Keratinocyte (primary cell): Measurements from ENCODE around the gene ZSWIM3.

Experiments used
- CTCF ChIP-seq, 3 experiments: IDR thresholded peaks in 1 of 3; conservative IDR thresholded peaks in 1 of 3; optimal IDR thresholded peaks in 1 of 3; 2 replicates in 2 of 3; 3 replicates in 1 of 3; pipeline versions ENCODE3 to v1.5.1; 2011; ENCODE audit warnings: low read length in 3 of 3, mild to moderate bottlenecking in 3 of 3, moderate library complexity in 2 of 3, control low read depth in 1 of 3, inconsistent platforms in 1 of 3; ENCODE audit not compliant: insufficient read depth in 2 of 3; ENCODE audit errors: extremely low read depth in 1 of 3
- EZH2 ChIP-seq: IDR thresholded peaks from one replicate; pipeline ENCODE4 v1.6.1; 2012; ENCODE audit warnings: inconsistent platforms, mild to moderate bottlenecking, low read length, moderate library complexity

GRCh38 chr20:45908084-45908483 lies 50.7 kb downstream of the ZSWIM3 start:
- no peak for TF ChIP-seq CTCF (optimal IDR thresholded peaks at IDR 0.05 in 1 of 3, IDR thresholded peaks at IDR 0.05 in 1 of 3, conservative IDR thresholded peaks at IDR 0.05 in 1 of 3; ENCODE audit: extremely low read depth in 1 of 3, insufficient read depth in 2 of 3, low read length in 3 of 3)
- no peak for TF ChIP-seq EZH2
